ENCODE data around the gene TMEM214. TPM values are rescaled to one million over a fixed set of nuclear protein-coding genes. Genes with fewer than 3 reads are reported as not detected.

Gene TMEM214
- total RNA-seq, 1 experiment from 2014 or later: 35.7 TPM

DNA sequence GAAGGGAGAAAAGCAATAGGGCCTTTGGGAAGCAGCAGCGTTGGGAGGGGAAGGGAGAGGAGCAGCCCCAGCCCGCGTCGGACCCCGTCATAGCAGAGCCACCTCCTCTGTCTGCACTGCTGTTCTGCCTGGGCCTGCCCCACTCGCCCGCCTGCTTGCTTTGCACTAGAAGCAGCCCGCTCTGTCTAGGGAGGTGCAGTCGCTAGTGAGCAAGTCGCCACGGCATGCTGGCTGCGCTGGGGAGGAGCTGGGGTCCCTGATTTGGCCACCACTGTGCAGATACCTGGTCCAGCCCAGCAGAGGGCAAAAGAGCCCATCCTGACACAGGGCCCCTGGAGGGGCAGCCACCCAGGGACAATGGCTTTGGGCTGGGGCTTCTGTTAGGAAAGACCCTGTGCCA, 8.0 kb upstream of the TMEM214 start:
- H3K36me3 ChIP-seq: peaks cover 21% of the 10 kb centered on the region
- no peak for DNase-seq
- no peaks in the 10 kb centered on the region for H3K9me3 ChIP-seq
- no peak overlapping the region for H3K4me3 ChIP-seq
- no peaks in the 10 kb centered on the region for H3K27me3 ChIP-seq

DNA sequence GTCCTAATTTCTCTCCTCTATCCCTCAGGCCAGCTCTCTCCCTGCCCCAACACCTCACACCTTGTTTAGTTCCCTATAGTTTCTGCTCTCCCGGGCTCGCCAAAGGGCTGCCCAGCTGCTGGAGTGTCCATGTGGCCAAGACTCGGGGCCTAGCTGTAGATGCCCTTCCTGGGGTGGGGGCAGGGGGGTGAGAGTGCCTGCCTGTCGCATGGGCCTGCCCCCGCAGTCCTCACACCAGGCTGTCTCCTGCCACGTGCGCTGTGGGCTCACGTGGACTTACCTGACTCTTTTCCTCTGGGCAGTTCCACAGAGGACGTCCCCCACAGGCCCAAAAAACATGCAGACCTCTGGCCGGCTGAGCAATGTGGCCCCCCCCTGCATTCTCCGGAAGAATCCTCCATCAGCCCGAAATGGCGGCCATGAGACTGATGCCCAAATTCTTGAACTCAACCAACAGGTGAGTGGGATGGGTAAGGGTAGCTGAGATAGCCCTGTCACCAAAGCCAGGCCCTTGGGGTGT, 7.4 kb upstream of the TMEM214 start:
- Histone ChIP-seq H3K27me3 (no peaks in the 10 kb centered on the region), H3K36me3 (peaks cover 23% of the 10 kb centered on the region), H3K9me3 (no peaks in the 10 kb centered on the region), H3K4me3 (no peak overlapping the region)
- DNase-seq: no peak

DNA sequence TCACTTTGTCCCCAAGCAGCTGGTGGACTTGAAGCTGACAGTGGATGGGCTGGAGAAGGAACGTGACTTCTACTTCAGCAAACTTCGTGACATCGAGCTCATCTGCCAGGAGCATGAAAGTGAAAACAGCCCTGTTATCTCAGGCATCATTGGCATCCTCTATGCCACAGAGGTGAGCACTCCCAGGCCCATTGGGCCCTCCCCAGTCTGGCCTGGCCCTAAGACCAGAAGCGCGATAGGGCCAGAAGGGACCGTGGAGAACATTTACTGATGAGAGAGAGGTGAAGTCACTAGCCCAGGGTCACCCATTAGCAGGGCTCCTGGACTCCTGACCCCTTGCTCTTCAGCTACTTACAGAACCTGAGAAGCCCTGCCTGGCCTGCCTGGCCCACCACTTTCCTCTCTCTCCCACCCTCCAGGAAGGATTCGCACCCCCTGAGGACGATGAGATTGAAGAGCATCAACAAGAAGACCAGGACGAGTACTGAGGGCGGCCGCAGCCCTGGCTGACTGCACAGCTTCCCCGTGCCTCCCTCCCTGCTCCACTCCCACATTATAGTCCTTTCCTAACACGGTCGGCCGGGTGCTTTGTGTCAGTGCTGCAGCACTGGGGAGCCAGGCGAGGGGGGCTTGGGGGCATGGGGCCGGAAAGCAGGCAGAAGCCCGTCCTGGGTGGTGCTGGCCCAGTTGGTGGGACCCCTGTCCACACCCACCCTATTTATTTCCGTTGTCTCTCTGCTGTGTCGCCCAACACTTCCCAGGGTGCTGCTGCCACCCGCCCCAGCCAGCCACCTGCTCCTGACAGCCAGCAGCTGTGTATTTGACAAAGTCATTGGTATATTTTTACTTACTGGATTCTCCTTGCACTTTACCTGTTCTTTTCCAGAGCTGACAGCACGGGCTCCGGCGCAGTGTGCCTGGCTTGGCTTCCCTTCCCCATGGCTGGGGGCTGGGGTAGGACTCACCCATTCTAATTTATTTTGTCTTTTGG, 6.6 kb upstream of the TMEM214 start:
- Histone ChIP-seq H3K4me3 (no peak overlapping the region), H3K9me3 (no peaks in the 10 kb centered on the region), H3K27me3 (no peaks in the 10 kb centered on the region), H3K36me3 (peaks cover 23% of the 10 kb centered on the region)
- no peak for DNase-seq

DNA sequence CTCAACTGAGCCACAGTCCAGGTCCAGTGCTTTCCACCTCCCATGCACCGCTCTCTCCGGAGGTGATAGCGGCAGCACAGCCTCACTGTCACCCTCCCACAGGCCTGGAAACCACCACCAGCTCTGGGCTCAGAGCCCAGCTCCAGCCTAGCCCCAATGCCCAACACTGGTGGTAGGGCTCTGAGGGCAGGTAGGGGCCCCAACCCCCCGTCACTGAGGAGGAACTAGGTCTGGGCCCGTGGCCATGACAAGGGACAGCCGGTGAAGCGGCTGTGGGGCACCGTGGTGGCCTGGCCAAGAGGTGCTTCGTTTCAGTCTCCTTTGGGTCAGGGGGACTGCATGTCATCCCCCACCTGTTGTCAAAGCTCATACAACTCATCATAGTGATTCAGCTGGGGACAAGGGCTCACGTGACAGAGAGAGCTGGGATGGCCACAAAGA, 5.5 kb upstream of the TMEM214 start:
- Histone ChIP-seq H3K36me3 (peaks cover 22% of the 10 kb centered on the region), H3K9me3 (no peaks in the 10 kb centered on the region), H3K4me3 (no peak overlapping the region), H3K27me3 (no peaks in the 10 kb centered on the region)
- DNase-seq: no peak

- no peak for DNase-seq
- Histone ChIP-seq H3K4me3 (no peak overlapping the region), H3K27me3 (no peaks in the 10 kb centered on the region), H3K36me3 (peaks cover 18% of the 10 kb centered on the region), H3K9me3 (no peaks in the 10 kb centered on the region)
Measured at GRCh38 chr2:27029051-27029450, 3.7 kb upstream of the TMEM214 start.

DNA sequence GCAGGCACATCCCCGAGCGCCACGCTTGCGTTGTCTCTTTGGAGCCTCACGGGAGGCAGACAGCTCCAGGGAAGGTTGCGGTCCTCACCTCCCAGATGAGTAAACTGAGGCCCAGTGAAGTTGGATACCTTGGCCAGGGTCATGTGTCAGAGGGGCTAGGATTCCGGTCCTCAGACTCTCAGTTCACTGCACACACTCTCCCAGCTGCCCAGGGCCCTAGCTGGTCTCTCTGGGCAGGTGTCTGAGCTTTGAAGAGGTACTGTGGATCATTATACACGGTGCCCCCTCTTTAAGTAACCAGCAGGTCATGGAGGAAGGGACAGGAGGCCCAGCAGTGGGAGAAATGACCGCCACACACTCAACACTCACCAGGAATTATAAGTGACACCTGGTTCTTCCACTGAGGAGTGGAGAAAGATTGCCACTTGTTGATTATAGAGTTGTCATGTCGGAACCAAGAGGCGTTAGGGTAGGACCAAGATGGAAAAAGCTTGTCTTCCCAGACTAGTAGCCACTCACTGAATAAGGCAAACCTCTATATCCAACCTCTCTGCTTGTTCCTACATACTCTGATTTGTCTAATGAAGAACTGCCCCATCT, 588 bp downstream of the TMEM214 start:
- no peak for DNase-seq
- no peaks in the 10 kb centered on the region for H3K9me3 ChIP-seq
- peak overlapping the region; percentile 75 for H3K4me3 ChIP-seq
- H3K27me3 ChIP-seq: no peaks in the 10 kb centered on the region
- H3K36me3 ChIP-seq: peaks cover 51% of the 10 kb centered on the region

DNA sequence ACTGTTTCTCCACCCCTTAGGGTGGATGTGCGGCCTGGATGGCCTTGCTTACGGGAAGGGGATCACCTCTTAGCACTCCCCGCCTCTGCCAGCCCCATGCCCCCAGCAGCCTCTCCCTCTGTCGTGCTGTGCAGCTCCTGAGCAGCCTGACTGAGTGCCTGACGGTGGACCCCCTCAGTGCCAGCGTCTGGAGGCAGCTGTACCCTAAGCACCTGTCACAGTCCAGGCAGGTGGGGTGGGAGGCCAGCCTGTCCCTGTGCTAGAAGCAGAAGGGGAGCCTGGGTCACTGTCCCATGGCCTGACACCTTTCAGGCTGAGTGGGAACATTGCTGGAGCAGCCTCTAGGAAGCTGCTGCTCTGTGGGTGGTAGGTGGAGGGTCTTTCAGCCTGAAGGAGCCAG, 5.2 kb downstream of the TMEM214 start:
- no peaks in the 10 kb centered on the region for H3K27me3 ChIP-seq
- peaks cover 76% of the 10 kb centered on the region for H3K36me3 ChIP-seq
- no peak for DNase-seq
- no peaks in the 10 kb centered on the region for H3K9me3 ChIP-seq
- no peak overlapping the region for H3K4me3 ChIP-seq

GRCh38 chr2:27038631-27039339, 6.0 kb downstream of the TMEM214 start:
- H3K36me3 ChIP-seq: peaks cover 73% of the 10 kb centered on the region
- no peak for DNase-seq
- no peak overlapping the region for H3K4me3 ChIP-seq
- H3K9me3 ChIP-seq: no peaks in the 10 kb centered on the region
- H3K27me3 ChIP-seq: no peaks in the 10 kb centered on the region

DNA sequence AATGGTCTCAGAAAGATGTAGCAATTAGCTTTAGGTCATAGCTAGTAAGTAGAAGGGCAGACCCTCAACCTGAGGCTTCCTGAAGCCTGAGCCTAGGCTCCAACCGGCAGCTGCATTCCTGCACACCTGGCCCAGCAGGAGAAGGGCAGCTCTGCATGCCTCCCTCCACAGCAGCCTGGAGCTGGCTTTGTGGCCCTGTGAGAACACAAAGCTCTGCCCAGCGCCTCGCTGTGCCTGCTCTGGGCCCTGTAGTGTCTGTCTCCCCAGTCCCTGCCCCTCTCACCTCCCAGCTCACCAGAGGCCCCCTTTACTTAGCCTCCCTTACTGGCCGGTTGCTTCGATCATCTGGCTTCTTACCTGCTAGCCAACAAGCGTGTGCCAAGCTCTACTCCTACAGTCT, 6.7 kb downstream of the TMEM214 start:
- peaks cover 68% of the 10 kb centered on the region for H3K36me3 ChIP-seq
- H3K9me3 ChIP-seq: no peaks in the 10 kb centered on the region
- no peak overlapping the region for H3K4me3 ChIP-seq
- H3K27me3 ChIP-seq: no peaks in the 10 kb centered on the region
- no peak for DNase-seq

DNA sequence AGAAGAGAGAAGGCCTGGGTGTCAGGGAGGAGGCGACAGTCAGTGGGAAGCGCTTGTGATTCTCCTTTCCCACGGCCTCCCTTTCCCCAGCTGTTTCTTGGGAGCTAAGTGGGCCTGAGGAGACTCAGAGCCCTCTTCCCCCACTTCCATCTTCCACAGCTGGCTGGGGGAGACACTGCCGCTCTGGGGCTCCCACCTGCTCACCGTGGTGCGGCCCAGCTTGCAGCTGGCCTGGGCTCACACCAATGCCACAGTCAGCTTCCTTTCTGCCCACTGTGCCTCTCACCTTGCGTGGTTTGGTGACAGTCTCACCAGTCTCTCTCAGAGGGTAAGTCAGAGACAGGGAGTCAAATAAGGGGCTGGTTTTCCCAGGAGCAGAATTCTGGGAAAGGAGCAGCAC, 7.1 kb downstream of the TMEM214 start:
- no peak overlapping the region for H3K4me3 ChIP-seq
- no peaks in the 10 kb centered on the region for H3K9me3 ChIP-seq
- no peaks in the 10 kb centered on the region for H3K27me3 ChIP-seq
- peaks cover 65% of the 10 kb centered on the region for H3K36me3 ChIP-seq
- no peak for DNase-seq

DNA sequence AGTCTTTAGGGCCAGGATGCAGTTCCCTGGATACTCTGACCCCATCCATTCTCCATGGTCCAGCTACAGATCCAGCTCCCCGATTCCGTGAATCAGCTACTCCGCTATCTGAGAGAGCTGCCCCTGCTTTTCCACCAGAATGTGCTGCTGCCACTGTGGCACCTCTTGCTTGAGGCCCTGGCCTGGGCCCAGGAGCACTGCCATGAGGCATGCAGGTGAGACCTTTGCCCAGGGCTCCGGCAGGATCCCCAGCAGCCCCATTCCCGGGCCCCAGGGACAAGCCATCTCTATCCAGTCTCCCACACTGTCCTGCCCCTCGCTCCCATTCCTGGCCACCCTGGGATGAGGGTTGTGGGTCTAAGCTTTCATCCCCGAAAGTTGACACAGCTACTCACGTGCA, 7.5 kb downstream of the TMEM214 start:
- DNase-seq: no peak
- peaks cover 61% of the 10 kb centered on the region for H3K36me3 ChIP-seq

DNA sequence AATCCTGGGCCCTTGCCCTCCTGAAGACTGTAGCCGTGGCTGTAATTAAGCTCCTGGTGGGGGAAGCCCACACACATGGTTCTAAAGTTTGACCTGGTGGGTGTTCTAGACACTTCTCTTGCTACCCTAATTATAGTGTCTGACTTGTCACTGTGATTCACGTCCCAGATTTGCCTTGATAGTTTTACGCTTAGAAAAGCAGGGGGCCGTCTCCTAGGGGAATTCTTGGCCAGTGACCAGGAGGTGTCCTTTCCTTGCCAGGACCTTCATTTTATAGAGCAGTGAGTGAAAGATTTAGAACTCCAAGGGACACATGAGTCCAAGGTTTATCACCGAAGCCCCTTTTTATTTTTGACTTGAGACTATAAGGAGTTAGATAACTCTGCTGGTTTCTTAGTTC, 9.0 kb downstream of the TMEM214 start:
- Histone ChIP-seq H3K9me3 (no peaks in the 10 kb centered on the region), H3K4me3 (no peak overlapping the region), H3K36me3 (peaks cover 46% of the 10 kb centered on the region), H3K27me3 (no peaks in the 10 kb centered on the region)
- DNase-seq: no peak

More for the DNA sequence above, 7.5 kb downstream of the TMEM214 start:
- Histone ChIP-seq H3K27me3 (no peaks in the 10 kb centered on the region), H3K9me3 (no peaks in the 10 kb centered on the region), H3K4me3 (no peak overlapping the region)

- H3K27me3 ChIP-seq: no peaks in the 10 kb centered on the region
- no peaks in the 10 kb centered on the region for H3K9me3 ChIP-seq
- no peak overlapping the region for H3K4me3 ChIP-seq
- H3K36me3 ChIP-seq: peaks cover 42% of the 10 kb centered on the region
- no peak for DNase-seq
Measured at GRCh38 chr2:27042159-27042661, 9.4 kb downstream of the TMEM214 start.

DNA sequence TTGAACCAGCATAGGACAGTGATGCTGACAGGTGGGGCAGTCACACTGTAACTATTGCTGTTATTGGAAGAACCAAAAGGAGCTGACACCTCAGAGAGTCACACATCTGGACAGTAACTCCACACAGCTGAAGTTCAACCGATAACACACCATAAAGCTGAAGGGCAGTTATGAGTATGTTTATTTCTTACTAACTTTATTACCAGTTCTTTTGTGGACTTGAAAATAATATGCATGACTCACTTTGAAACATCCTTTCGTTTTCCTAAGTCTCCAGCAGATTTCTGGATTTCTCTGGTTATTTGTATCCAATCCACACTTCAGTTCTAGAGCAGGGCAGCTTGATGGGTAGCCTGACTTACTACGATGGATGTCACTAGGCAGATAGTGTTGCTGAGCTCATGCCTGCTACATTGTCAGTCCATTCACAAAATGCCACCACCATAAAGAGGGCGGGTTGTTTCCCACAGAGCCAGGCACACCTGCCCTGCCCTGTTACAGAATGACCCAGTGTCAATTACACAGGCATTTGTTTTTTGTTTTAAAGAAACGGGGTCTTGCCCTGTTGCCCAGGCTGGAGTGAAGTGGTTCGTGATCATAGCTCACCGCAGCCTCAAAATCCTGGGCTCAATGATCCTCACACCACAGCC, 10.3 kb downstream of the TMEM214 start:
- Histone ChIP-seq H3K36me3 (peaks cover 33% of the 10 kb centered on the region), H3K4me3 (no peak overlapping the region), H3K27me3 (no peaks in the 10 kb centered on the region), H3K9me3 (no peaks in the 10 kb centered on the region)
- DNase-seq: no peak

GRCh38 chr2:27049422-27050280, 16.9 kb downstream of the TMEM214 start:
- Histone ChIP-seq H3K36me3 (peaks cover 4% of the 10 kb centered on the region; the same call in 1 of the 2 replicates), H3K9me3 (no peaks in the 10 kb centered on the region), H3K27me3 (no peaks in the 10 kb centered on the region), H3K4me3 (peak overlapping the region; percentile 81)
- peak; percentile 53 for DNase-seq
